ENCODE results near the gene TMOD3.
"Not testable (repeated sequence)": the region's sequence is repeated elsewhere in the genome, so short reads cannot be mapped to it uniquely, and the experiment has no call there.

Gene TMOD3

GRCh38 chr15:51865317-51865716, 35.9 kb downstream of the TMOD3 start:
- no peak for DNase-seq

DNA sequence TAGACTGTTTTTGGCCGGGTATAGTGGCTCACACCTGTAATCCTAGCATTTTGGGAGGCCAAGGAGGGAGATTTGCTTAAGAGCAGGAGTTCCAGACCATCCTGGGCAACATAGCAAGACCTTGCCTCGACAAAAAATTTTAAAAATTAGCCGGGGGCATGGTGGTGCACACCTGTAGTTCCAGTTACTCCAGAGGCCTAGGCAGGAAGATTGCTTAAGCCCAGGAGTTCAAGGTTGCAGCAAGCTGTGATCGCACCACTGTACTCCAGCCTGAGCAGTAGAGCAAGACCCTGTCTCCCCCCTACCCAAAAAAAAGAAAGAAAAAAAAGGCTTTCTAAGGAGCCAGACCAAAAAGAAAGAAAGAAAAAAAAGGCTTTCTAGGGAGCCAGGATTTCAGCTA, 36.7 kb downstream of the TMOD3 start:
- no peak for DNase-seq

DNA sequence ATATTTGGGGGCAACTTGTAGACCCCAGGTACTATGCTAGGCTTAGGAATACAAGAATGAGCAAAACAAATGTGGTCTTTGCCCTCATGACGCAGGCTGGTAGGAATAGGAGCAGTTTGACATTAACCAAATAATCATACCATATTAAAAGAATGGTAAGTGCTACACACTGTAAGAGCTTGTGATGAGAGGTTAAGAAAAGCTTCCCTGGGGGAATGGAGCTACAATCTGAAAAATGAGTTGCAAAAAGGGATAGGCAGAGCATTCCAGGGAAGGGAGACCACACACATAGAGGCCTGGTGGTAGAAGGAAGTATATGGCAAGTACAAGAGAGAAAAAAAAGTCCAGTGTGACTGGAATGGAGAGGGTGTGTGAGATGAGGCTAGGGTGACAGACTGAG, 37.3 kb downstream of the TMOD3 start:
- no peak for DNase-seq

DNA sequence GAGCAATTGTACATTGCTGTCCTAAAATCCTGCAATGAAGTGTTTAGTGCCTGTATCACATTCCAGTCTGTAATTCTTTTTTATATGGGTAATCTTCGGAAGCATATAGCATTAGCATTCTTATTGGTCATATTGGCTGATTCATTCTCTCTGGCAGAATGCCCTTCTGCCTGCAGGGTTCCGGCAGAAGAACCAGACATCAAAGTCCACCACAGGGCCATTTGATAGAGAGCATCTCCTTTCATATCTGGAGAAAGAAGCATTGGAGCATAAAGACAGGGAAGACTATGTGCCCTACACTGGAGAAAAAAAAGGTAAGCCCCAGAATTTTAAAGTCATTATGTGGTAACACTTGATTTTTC, 39.6 kb downstream of the TMOD3 start:
- no peak for DNase-seq

DNA sequence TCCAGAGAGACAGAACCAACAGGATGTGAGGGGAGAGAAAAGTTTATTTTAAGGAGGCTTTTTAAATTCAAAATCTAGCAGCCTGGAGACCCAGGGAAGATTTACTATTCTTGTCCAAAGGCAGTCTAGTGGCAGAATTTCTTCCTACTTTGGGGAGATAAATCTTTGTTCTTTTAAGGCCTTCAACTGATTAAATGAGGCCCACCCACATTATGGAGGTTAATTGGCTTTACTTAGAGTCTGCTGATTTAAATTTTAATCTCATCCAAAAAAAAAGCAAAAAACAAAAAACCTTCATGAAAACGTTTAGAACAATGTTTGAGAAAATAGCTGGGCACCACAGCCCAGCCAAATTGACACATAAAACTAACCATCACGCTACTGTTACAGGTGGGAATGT, 41.3 kb downstream of the TMOD3 start:
- no peak for DNase-seq

DNA sequence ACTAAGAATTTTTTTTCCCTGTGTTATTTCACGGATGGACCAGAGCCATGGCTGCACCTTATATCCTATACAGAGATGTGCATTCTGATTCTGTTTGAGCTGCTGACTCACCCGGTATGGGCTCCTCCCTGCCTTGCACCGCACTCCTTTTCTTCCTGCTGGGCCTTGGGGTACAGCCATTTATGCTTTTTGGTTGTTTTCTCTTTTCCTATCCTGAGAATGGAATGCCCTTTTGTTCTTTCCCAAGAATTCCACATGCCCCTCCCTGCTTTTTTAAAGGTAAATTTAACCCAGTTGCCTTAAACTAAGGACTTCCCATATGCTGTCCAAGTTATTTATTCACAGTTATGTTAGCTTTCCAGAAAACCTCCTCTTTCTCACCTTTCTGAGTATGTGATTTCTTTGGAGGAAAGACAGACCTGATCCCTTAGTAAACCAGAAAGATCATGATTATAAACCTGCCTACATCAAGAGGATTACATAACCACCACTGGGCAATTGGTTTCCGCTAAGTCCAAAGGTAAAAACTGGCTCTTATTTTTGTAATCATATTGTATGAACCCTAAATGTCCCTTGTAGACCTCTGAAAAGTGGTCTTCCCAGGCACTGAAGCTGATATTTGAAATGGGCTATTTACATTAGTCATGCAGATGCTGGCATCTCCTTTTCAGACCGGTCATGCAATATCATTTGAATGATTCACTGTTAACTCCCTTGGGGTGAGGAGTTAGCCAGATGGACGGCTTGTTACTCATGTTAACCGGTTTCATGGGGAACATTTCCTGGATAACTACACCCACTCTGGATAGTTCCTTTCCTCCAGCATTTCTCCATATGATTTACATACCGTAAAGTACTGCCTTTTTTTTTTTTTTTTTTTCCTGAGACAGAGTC, 45.5 kb downstream of the TMOD3 start:
- DNase-seq, result no peak

GRCh38 chr15:51876169-51876568, 46.7 kb downstream of the TMOD3 start:
- no peak for DNase-seq

DNA sequence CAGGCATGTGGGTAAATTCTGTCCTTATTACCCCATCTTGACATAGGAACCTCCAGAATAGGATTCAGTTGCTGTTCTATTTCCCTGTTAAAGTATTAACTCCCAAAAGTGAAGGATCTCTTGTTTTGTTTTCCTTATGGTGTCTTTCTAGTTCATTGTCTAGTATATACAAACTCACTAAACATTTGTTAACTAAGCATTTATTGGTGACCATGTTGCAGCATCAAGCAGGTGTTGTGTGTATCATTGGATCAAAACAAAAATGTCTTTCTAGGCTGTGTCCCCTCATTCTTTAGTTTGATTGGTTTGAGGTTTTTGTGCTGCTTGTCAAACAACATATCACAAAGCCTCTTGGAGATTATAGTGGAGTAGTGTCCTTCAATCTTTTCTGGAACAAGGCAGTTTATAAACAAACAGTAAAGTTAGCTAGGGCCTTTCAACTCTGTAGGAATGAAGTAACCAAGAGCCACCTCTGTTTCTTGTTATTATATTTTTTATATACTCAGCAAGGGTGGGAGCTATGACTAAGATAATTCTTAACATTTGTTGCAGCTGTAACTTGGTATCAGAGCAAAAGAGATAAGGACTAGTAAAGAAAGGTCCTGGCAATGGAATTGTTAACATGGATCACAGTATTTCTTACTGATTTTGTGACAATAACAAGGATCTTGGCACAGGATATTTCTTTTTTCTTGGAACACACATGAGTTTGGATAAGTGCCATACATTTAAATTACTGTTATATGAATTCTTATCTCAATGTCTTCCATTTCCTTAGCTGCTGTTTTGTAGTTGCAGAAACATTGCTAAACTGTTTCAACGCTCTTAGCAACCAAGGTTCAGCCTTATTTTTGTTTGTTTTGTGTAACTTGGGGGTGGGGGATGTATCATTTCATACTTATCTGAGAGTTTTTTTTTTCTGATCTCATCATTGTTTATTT, 49.3 kb downstream of the TMOD3 start:
- no peak for DNase-seq

GRCh38 chr15:51879555-51879954, 50.1 kb downstream of the TMOD3 start:
- no peak for DNase-seq

GRCh38 chr15:51883271-51883837, 53.9 kb downstream of the TMOD3 start:
- no peak for DNase-seq

GRCh38 chr15:51884041-51884440, 54.6 kb downstream of the TMOD3 start:
- DNase-seq, result no peak

DNA sequence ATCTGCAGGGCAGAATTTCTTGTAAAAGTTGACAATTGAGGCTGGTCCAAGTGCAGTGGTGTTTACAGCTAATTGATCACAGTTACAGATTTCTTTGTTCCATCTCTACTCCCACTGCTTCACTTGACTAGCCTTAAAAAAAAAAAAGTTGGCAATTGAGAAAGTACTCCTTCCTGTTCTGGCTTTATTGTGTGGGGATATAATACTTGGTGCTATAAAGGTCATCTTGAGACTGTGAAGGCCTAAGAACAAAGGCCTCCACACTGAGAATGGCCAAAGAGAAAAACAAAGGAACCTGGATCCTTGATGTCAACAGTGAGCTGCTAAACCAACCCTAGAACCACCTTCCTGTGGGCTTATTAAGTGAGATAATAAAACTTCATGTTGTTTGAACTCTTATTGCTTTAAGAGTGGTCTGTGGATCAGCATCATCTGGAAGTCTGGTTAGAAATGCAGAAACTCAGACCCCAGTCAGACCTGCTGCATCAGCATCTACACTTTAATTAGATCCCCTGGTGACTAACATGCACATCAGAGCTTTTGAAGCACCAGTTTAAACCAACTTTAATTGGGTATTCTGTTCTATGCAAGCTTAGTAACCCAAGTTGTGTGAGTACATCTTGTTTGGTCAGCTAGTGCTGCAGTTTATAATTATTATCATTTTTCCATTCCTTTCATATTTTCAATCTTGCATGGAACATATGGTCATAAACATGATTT, 55.2 kb downstream of the TMOD3 start:
- DNase-seq, result no peak

DNA sequence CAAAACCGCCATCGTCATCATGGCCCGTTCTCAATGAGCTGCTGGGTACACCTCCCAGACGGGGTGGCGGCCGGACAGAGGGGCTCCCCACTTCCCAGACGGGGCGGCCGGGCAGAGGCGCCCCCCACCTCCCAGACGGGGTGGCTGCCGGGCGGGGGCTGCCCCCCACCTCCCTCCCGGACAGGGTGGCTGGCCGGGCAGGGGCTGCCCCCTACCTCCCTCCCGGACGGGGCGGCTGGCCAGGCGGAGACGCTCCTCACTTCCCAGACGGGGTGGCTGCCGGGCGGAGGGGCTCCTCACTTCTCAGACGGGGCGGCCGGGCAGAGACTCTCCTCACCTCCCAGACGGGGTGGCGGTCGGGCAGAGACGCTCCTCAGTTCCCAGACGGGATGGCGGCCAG, 56.3 kb downstream of the TMOD3 start:
- not testable (repeated sequence) for DNase-seq

DNA sequence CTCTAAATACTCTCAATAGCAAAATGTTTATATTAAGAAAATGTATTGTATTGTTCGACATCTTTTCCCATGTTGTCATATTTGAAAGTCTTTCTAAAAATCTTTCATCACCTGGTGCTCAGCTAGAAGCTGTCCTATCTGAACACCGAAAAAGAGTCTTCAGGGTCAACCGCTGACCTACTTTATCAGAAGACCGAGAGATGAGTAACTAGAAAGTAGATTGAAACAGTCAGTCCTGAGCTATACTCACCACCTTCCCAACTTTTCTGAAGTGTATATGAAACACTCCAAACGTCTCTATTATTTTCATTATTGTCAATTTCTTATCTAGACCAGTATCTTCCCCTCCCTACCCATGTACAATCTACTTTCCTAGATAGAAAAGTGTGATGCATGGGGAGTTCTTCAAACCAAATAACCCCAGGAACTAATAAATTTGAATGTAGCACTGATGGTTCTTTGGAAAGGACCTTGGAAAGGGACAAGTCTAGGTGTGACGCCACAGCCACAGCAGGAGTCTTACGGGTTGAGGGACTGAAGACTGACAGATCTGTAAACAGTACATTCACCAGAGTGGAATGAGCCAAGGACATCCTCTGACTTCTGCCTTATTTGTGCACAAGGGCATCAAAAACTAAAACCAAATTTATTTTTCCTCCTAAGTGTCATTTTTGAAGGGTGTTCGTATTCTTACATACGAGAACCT, 58.6 kb downstream of the TMOD3 start:
- no peak for DNase-seq

GRCh38 chr15:51888593-51889195, 59.2 kb downstream of the TMOD3 start:
- no peak for DNase-seq

- no peak for DNase-seq
These were observed 60.0 kb downstream of the TMOD3 start for GRCh38 chr15:51889486-51889885.

- no peak for DNase-seq
These were observed 75.0 kb downstream of the TMOD3 start for GRCh38 chr15:51904421-51904820.

- DNase-seq, result no peak
These were observed 75.5 kb downstream of the TMOD3 start for GRCh38 chr15:51904931-51905330.

DNA sequence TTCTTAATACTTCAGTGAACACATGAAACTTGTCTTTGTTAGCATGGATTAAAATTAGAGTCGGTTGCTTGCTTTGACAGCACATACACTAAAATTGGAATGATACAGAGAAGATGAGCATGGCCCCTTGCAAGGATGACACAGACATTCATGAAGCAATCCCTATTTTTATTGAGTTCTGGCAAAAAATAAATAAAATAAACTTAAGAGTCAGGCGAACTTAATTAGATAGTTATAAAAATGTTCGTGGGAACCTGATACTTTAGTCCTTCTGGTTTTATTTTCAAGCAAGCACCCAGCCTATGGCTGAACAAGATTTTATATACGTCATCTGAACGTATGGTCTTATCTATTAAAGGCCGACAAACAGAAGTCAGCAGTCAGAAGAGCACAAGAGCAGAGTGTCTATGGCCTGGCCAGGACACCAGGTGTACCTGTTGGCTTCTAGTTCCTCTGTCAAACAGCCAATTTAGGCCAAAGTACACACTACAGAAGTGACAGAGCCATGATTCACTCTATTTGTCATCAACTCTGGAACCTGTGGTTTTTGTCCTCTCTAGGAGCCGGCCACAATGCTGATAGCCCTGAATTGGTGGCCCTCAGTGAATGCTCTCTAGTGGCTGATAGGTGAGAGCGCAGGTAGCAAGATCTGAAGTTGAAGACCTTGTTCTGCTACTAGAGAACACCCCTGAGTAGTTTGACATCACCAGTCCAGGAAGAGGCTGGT, 77.8 kb downstream of the TMOD3 start:
- DNase-seq, result peak; percentile 92

DNA sequence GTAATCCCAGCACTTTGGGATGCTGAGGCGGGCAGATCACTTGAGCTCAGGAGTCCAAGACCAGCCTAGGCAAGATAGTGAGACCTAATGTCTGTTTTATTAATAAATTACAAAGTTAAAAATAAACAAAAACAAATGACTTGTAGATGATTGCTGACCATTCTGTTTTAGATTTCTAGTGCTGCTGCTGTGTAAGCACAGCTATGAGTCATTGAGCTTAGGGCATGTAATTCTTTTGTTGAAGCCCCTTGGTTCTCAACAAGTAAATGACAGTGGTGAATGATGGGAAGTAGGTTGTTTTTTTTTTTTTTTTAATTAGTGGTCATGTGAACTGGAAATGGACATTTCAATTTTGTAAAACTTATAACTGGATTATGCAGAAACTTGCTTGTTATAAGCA, 78.9 kb downstream of the TMOD3 start:
- DNase-seq, result peak; percentile 11

DNA sequence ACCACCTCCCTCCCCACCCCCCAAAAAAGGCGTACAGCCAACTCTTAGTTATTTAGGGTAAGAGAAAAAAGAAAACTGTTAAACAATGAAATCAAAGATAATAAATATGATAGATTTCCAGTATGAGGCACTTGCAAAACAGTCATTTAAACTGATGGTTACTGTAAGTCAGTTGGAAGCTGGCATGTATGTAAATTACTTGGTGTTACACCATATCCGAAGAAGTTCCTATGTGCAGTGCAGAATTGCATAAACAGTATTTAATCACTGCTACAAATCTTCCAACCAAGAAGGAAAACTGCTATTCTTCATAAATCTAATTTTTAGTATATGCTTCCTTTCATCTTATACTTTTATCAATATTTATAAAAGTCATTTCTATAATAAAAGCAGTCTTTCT, 80.1 kb downstream of the TMOD3 start:
- no peak for DNase-seq

Data from SHP77 treated with DMSO at 0.1 percent for 48 hours (cell line).